Fibroblast of mammary gland (primary cell): ENCODE measurements around the gene CDC42SE2.
"Not testable (repeated sequence)": the region's sequence is repeated elsewhere in the genome, so short reads cannot be mapped to it uniquely, and the experiment has no call there.

Experiments used
- DNase-seq: peaks from one replicate; pipeline ENCODE4 v3.0.0-alpha.2; 2010; ENCODE audit warnings: low read depth
- H3K4me3 ChIP-seq: 2 replicates; pipeline ENCODE4 v1.5.1; 2011; ENCODE audit warnings: low read depth, mild to moderate bottlenecking, low read length, moderate library complexity; ENCODE audit not compliant: control insufficient read depth
- CTCF ChIP-seq: conservative IDR thresholded peaks from 2 replicates; pipeline ENCODE4 v1.5.1; 2011; ENCODE audit warnings: low read depth, low read length, inconsistent platforms; ENCODE audit not compliant: control insufficient read depth, insufficient read depth

Gene CDC42SE2

GRCh38 chr5:131246504-131246903, 17.3 kb upstream of the CDC42SE2 start:
- H3K4me3 ChIP-seq: no peak overlapping the region
- DNase-seq: no peak
- no peak for TF ChIP-seq CTCF

GRCh38 chr5:131250751-131251475, 12.9 kb upstream of the CDC42SE2 start:
- TF ChIP-seq CTCF: no peak
- H3K4me3 ChIP-seq: no peak overlapping the region
- DNase-seq: no peak

GRCh38 chr5:131252824-131253171, 11.1 kb upstream of the CDC42SE2 start:
- DNase-seq: no peak
- TF ChIP-seq CTCF: no peak
- no peak overlapping the region for H3K4me3 ChIP-seq

GRCh38 chr5:131254025-131254424, 9.8 kb upstream of the CDC42SE2 start:
- DNase-seq: not testable (repeated sequence)

GRCh38 chr5:131254741-131255140, 9.1 kb upstream of the CDC42SE2 start:
- no peak for DNase-seq
- TF ChIP-seq CTCF: no peak
- no peak overlapping the region for H3K4me3 ChIP-seq

More at GRCh38 chr5:131254025-131254424, 9.8 kb upstream of the CDC42SE2 start:
- H3K4me3 ChIP-seq: not testable (repeated sequence)

- TF ChIP-seq CTCF: no peak
- H3K4me3 ChIP-seq: no peak overlapping the region
- no peak for DNase-seq
These were observed 7.4 kb upstream of the CDC42SE2 start for GRCh38 chr5:131256507-131256823.

GRCh38 chr5:131258733-131259132, 5.1 kb upstream of the CDC42SE2 start:
- DNase-seq: no peak
- no peak overlapping the region for H3K4me3 ChIP-seq
- no peak for TF ChIP-seq CTCF

- no peak overlapping the region for H3K4me3 ChIP-seq
- no peak for TF ChIP-seq CTCF
- no peak for DNase-seq
These were observed 4.5 kb upstream of the CDC42SE2 start for GRCh38 chr5:131259326-131259725.
